Thyroid gland (tissue), 4 donors: ENCODE measurements around the gene SIX2.

ENCODE experiments used
- POLR2A ChIP-seq, 2 donors: fragments of 450-650 bp; IDR thresholded peaks; one replicate each; pipeline ENCODE4 v1.6.1; 2017; ENCODE audit warnings: antibody characterized with exemption in 2 of 2, mild to moderate bottlenecking in 2 of 2, moderate library complexity in 1 of 2
- TF ChIP-seq, protein P1 (sequence below), 6 experiments: fragments of 200-600 bp in 3 of 6; fragments of 450-650 bp in 3 of 6; sonication (generic) in 3 of 6; IDR thresholded peaks; one replicate each; pipeline ENCODE4 v1.5.1; 2016 to 2019; ENCODE audit warnings: antibody characterized with exemption in 6 of 6, mild to moderate bottlenecking in 2 of 6, inconsistent platforms in 1 of 6, moderate library complexity in 1 of 6

DNA sequence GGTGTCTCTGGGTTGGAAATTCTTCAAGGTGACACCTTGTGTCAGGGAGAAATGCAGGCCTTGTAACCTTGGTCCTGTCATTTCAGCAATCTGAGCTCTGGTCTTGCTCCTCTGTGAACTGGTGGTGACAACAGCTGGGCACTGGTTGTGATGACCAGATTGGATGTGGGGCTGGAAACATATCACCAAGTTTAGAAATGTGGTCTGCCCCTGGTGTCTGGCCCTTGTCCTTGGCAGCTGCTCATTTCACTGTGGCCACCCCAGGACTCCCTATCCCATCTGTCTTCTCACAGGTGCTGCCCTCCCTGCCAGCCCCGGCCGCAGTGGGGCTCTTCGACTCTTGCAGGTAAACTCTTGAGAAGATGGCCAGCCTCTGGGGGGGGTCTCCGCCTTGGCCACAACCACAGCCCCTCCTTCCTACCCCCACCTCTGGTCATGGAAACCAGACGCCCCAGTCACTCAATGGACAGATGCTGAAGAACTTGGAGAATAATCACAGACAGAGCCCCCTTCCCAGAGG lies 47.0 kb downstream of the SIX2 start:
- TF ChIP-seq, protein P1, sequence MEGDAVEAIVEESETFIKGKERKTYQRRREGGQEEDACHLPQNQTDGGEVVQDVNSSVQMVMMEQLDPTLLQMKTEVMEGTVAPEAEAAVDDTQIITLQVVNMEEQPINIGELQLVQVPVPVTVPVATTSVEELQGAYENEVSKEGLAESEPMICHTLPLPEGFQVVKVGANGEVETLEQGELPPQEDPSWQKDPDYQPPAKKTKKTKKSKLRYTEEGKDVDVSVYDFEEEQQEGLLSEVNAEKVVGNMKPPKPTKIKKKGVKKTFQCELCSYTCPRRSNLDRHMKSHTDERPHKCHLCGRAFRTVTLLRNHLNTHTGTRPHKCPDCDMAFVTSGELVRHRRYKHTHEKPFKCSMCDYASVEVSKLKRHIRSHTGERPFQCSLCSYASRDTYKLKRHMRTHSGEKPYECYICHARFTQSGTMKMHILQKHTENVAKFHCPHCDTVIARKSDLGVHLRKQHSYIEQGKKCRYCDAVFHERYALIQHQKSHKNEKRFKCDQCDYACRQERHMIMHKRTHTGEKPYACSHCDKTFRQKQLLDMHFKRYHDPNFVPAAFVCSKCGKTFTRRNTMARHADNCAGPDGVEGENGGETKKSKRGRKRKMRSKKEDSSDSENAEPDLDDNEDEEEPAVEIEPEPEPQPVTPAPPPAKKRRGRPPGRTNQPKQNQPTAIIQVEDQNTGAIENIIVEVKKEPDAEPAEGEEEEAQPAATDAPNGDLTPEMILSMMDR (IDR thresholded peaks at IDR 0.05): no peak
- TF ChIP-seq POLR2A (IDR thresholded peaks at IDR 0.05): no peak
